ENCODE results near the gene ADGRF1. TPM values are rescaled to one million over a fixed set of nuclear protein-coding genes. Genes with fewer than 3 reads are reported as not detected.

ADGRF1 gene
- total RNA-seq, 1 experiment from 2014 or later: 39.6 TPM

DNA sequence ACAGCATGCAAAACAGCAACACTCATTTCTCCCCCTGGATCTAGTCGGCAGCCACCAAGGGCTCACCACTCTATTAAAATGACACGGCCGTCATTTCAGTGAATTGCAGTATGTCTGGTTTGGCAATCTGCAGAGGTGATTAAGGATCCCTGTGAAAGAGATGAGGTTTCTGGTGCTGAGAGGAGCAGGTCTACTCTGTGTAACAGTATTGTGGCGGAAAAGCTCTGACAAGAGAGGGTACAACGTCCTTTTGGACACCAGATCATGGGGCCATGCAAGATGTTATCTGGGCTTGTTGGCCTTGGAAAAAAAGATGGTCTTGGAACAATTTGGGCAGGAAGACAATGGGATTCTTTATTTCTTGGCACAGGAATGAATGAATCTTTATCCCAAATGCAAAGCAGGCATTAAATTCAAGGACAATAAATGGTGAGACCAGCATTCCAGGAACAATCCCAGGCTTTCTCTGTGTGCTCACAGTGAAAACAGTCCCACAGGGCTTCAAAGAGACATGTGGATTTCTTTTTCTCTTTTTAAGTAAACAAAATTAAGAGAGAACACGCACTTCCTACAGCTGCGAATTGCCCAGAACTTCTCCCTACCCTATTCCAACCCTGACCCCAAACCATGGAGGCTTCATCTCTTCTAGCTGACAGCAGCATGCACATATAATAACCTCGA is 33.7 kb upstream of the ADGRF1 start:
- ChIA-PET POLR2A (no interaction called here), RAD21 (ENCODE audit: low non-redundant PET in 1 of 2, low total read pairs in 2 of 2, uncharacterized antibody in 2 of 2, unreplicated experiment in 2 of 2) (no interaction called here), CTCF (no interaction called here)
- Histone ChIP-seq H4K20me1 (ENCODE audit: insufficient read depth) (no peaks in the 10 kb centered on the region), H3K9ac (ENCODE audit: low read length) (no peak overlapping the region), H3K27me3 (ENCODE audit: insufficient read depth, low read length) (no peaks in the 10 kb centered on the region), H3K9me2 (ENCODE audit: insufficient read depth) (no peaks in the 10 kb centered on the region), H3K9me3 (ENCODE audit: control insufficient read depth in 1 of 2, insufficient read depth in 1 of 2, low read depth in 1 of 2, low read length in 2 of 2) (no peaks in the 10 kb centered on the region), H3K27ac (ENCODE audit: low read depth, low read length) (no peak overlapping the region), H3K4me3 (replicated peaks in 1 of 2; ENCODE audit: low read depth in 1 of 2, low read length in 2 of 2) (no peak overlapping the region), H3K4me2 (ENCODE audit: low read length) (no peak overlapping the region), H3K4me1 (ENCODE audit: control insufficient read depth in 1 of 2, insufficient read depth in 2 of 2, low read length in 2 of 2) (peaks cover 3 to 5% of the 10 kb centered on the region in 2 experiments; a peak in 1 of 4 replicates), H3K36me3 (ENCODE audit: control insufficient read depth in 1 of 2, insufficient read depth in 2 of 2, low read length in 2 of 2) (no peaks in the 10 kb centered on the region), H3K79me2 (ENCODE audit: insufficient read depth, low read length) (no peaks in the 10 kb centered on the region), H2AFZ (ENCODE audit: low read depth, low read length, poor library complexity, severe bottlenecking) (no peak overlapping the region)
- no TSS peak for BruUV-seq (replicated peaks)
- DNase-seq (ENCODE audit: low read depth, low spot score) (no peak), ATAC-seq (no peak)
- TF ChIP-seq, protein P1, sequence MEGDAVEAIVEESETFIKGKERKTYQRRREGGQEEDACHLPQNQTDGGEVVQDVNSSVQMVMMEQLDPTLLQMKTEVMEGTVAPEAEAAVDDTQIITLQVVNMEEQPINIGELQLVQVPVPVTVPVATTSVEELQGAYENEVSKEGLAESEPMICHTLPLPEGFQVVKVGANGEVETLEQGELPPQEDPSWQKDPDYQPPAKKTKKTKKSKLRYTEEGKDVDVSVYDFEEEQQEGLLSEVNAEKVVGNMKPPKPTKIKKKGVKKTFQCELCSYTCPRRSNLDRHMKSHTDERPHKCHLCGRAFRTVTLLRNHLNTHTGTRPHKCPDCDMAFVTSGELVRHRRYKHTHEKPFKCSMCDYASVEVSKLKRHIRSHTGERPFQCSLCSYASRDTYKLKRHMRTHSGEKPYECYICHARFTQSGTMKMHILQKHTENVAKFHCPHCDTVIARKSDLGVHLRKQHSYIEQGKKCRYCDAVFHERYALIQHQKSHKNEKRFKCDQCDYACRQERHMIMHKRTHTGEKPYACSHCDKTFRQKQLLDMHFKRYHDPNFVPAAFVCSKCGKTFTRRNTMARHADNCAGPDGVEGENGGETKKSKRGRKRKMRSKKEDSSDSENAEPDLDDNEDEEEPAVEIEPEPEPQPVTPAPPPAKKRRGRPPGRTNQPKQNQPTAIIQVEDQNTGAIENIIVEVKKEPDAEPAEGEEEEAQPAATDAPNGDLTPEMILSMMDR (IDR thresholded peaks at IDR 0.05 in 2 of 3, conservative IDR thresholded peaks at IDR 0.05 in 1 of 3; ENCODE audit: borderline replicate concordance in 1 of 3, insufficient read depth in 1 of 3, low read depth in 2 of 3, low read length in 2 of 3): no peak
- TF ChIP-seq FOSL1 (IDR thresholded peaks at IDR 0.05; ENCODE audit: low read depth) (no peak), TCF7L2 (IDR thresholded peaks at IDR 0.05; ENCODE audit: borderline replicate concordance, extremely low read depth, insufficient read depth, insufficient read length) (no peak), CEBPB (IDR thresholded peaks at IDR 0.05; ENCODE audit: low read depth) (no peak), RAD21 (IDR thresholded peaks at IDR 0.05; ENCODE audit: low read depth) (no peak), POLR2A (IDR thresholded peaks at IDR 0.05; ENCODE audit: borderline replicate concordance, extremely low read depth, insufficient read depth, insufficient read length) (no peak), ZFX (IDR thresholded peaks at IDR 0.05) (no peak), POLR2AphosphoS5 (IDR thresholded peaks at IDR 0.05; ENCODE audit: low read depth, low read length) (no peak), EZH2 (IDR thresholded peaks at IDR 0.05) (no peak), SP1 (IDR thresholded peaks at IDR 0.05; ENCODE audit: low read depth) (no peak), EZH2phosphoT487 (IDR thresholded peaks at IDR 0.05; ENCODE audit: borderline replicate concordance) (no peak), JUND (IDR thresholded peaks at IDR 0.05) (no peak), YY1 (IDR thresholded peaks at IDR 0.05; ENCODE audit: extremely low read depth, insufficient replicate concordance, low read depth, low read length) (no peak)
- TF ChIP-seq, protein P2, sequence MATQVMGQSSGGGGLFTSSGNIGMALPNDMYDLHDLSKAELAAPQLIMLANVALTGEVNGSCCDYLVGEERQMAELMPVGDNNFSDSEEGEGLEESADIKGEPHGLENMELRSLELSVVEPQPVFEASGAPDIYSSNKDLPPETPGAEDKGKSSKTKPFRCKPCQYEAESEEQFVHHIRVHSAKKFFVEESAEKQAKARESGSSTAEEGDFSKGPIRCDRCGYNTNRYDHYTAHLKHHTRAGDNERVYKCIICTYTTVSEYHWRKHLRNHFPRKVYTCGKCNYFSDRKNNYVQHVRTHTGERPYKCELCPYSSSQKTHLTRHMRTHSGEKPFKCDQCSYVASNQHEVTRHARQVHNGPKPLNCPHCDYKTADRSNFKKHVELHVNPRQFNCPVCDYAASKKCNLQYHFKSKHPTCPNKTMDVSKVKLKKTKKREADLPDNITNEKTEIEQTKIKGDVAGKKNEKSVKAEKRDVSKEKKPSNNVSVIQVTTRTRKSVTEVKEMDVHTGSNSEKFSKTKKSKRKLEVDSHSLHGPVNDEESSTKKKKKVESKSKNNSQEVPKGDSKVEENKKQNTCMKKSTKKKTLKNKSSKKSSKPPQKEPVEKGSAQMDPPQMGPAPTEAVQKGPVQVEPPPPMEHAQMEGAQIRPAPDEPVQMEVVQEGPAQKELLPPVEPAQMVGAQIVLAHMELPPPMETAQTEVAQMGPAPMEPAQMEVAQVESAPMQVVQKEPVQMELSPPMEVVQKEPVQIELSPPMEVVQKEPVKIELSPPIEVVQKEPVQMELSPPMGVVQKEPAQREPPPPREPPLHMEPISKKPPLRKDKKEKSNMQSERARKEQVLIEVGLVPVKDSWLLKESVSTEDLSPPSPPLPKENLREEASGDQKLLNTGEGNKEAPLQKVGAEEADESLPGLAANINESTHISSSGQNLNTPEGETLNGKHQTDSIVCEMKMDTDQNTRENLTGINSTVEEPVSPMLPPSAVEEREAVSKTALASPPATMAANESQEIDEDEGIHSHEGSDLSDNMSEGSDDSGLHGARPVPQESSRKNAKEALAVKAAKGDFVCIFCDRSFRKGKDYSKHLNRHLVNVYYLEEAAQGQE (IDR thresholded peaks at IDR 0.05; ENCODE audit: low read depth): no peak
- TF ChIP-seq, protein P3, sequence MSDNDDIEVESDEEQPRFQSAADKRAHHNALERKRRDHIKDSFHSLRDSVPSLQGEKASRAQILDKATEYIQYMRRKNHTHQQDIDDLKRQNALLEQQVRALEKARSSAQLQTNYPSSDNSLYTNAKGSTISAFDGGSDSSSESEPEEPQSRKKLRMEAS (IDR thresholded peaks at IDR 0.05): no peak
- intact Hi-C loops (cut with micrococcal nuclease): no loop called here
